ENCODE measurements around the gene NRCAM. TPM values are rescaled to one million over a fixed set of nuclear protein-coding genes. Genes with fewer than 3 reads are reported as not detected.

NRCAM gene
- total and polyA plus RNA-seq, 2 of the 8 experiments (the other 6 are each of a cell fraction or from before 2014, with no cell fraction given) = 2.7 to 3.8 TPM

DNA sequence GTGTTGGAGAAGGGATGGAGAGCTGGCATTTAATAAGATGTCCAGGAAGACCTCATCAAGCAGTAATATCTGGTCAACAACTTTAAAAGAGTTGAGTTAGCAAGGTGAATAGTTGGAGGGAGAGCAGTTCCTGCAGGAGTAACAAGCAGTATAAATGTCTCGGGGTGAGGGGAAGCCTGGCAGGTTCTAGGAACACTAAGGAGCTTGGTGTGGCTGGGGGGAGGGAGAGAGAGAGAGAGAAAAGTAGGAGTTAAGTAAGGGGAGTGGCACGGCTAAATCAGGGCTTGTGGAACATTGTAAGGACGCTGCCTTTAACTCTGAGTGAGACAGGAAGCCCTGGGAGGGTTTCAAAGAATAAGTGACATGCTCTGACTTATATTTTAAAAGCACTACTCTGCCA lies 304.0 kb downstream of the NRCAM start:
- ChIA-PET POLR2A (ENCODE audit: partially characterized antibody) (no interaction called here), CTCF (ENCODE audit: partially characterized antibody) (interaction anchor here (1.6 kb wide), 1 partner anchor 345 kb away, joined by 7 read pairs; no protein-coding TSS in a partner anchor)
- Histone ChIP-seq H4K5ac (ENCODE audit: insufficient read length, low read depth, low read length) (no peak overlapping the region), H3K36me3 (ENCODE audit: control insufficient read depth in 2 of 4, insufficient read depth in 4 of 4, low read length in 3 of 4) (no peaks in the 10 kb centered on the region), H3K9me3 (ENCODE audit: insufficient read depth in 2 of 2, low read depth in 1 of 2, low read length in 1 of 2) (no peaks in the 10 kb centered on the region), H3K23ac (ENCODE audit: insufficient read length) (no peak overlapping the region), H3K9ac (replicated peaks in 1 of 4; ENCODE audit: extremely low read depth in 1 of 4, low read depth in 3 of 4, low read length in 3 of 4) (no peak overlapping the region), H3K4me1 (replicated peaks in 1 of 4; ENCODE audit: control insufficient read depth in 3 of 4, insufficient read depth in 4 of 4, low read length in 3 of 4) (no peaks in the 10 kb centered on the region), H3K23me2 (ENCODE audit: low read depth, low read length) (no peaks in the 10 kb centered on the region), H3K79me2 (ENCODE audit: control insufficient read depth in 1 of 2, insufficient read depth in 2 of 2, low read length in 2 of 2) (no peaks in the 10 kb centered on the region), H2BK20ac (ENCODE audit: low read length) (no peak overlapping the region), H4K8ac (ENCODE audit: extremely low read depth, insufficient read depth, low read length) (no peak overlapping the region), H3K4me3 (ENCODE audit: extremely low read depth in 1 of 4, insufficient read depth in 2 of 4, low read depth in 3 of 4, low read length in 4 of 4) (no peak overlapping the region), H3K18ac (ENCODE audit: extremely low read depth, low read length) (no peak overlapping the region), H3K56ac (replicated peaks; ENCODE audit: insufficient read length, low read depth, low read length) (no peak overlapping the region), H3K27ac (ENCODE audit: low read depth, low read length) (no peak overlapping the region), H2AK5ac (ENCODE audit: low read depth, low read length) (no peak overlapping the region), H2BK5ac (ENCODE audit: low read depth, low read length) (no peak overlapping the region), H3K4ac (replicated peaks; ENCODE audit: insufficient read length, low read depth, low read length) (no peak overlapping the region), H3K79me1 (ENCODE audit: low read depth, low read length) (no peaks in the 10 kb centered on the region), H2AFZ (ENCODE audit: low read length) (no peak overlapping the region), H2BK15ac (ENCODE audit: low read length) (no peak overlapping the region), H3K27me3 (replicated peaks in 1 of 4; ENCODE audit: control insufficient read depth in 3 of 4, extremely low read depth in 1 of 4, insufficient read depth in 3 of 4, low read length in 3 of 4) (no peaks in the 10 kb centered on the region), H4K91ac (replicated peaks; ENCODE audit: insufficient read length, low read length) (no peak overlapping the region), H4K20me1 (replicated peaks in 1 of 2; ENCODE audit: control insufficient read depth in 1 of 2, insufficient read depth in 2 of 2, low read length in 2 of 2) (no peaks in the 10 kb centered on the region), H3K14ac (ENCODE audit: insufficient read length) (no peak overlapping the region), H2BK12ac (ENCODE audit: low read depth, low read length) (no peak overlapping the region), H2BK120ac (replicated peaks; ENCODE audit: low read depth, low read length) (no peak overlapping the region), H3K4me2 (ENCODE audit: insufficient read depth in 1 of 2, low read depth in 2 of 2, low read length in 2 of 2) (no peak overlapping the region)
- FAIRE-seq (no peak), DNase-seq (ENCODE audit: low read depth in 1 of 2, low spot score in 2 of 2) (no peak)
- TF ChIP-seq TCF12 (IDR thresholded peaks at IDR 0.05; ENCODE audit: low read depth, low read length) = no peak
- no peak for TF ChIP-seq EGR1 (IDR thresholded peaks at IDR 0.05; ENCODE audit: borderline replicate concordance, low read depth, low read length)
- TF ChIP-seq TAF7 (optimal IDR thresholded peaks at IDR 0.05; ENCODE audit: borderline replicate concordance, low read depth, low read length) = no peak
- TF ChIP-seq HDAC2 (IDR thresholded peaks at IDR 0.05; ENCODE audit: borderline replicate concordance in 1 of 2, low read depth in 2 of 2, low read length in 2 of 2) = no peak
- TF ChIP-seq BACH1 (IDR thresholded peaks at IDR 0.05; ENCODE audit: low read length) = no peak
- 55% methylated on average over 3 of the region's 3 CpGs; no CpG with 5 or more reads in 1 of the 2 experiments for WGBS, 2 experiments (ENCODE audit: extremely low coverage in 1 of 2, insufficient coverage in 1 of 2, insufficient read length in 1 of 2, insufficient replicate concordance in 2 of 2, low coverage in 1 of 2, low lambda C conversion rate in 2 of 2, missing lambda C conversion rate in 1 of 2)

All from H1 (cell line).